ENCODE measurements around the gene GRIK2. TPM values are rescaled to one million over a fixed set of nuclear protein-coding genes. Genes with fewer than 3 reads are reported as not detected.
"Not testable (repeated sequence)": the region's sequence is repeated elsewhere in the genome, so short reads cannot be mapped to it uniquely, and the experiment has no call there.

GRIK2 gene
- total RNA-seq, 2 donors from 2014 or later, result 7.7 to 12.1 TPM

GRCh38 chr6:101608703-101609102, 215.2 kb downstream of the GRIK2 start:
- H3K27me3 ChIP-seq, result no peaks in the 10 kb centered on the region
- TF ChIP-seq CTCF (IDR thresholded peaks at IDR 0.05), result no peak

GRCh38 chr6:101613556-101613955, 220.0 kb downstream of the GRIK2 start:
- TF ChIP-seq CTCF (IDR thresholded peaks at IDR 0.05), result no peak
- no peak overlapping the region for H3K4me3 ChIP-seq
- no peaks in the 10 kb centered on the region for H3K36me3 ChIP-seq
- no peaks in the 10 kb centered on the region for H3K9me3 ChIP-seq
- no peak for DNase-seq (ENCODE audit: low spot score)
- no peaks in the 10 kb centered on the region for H3K4me1 ChIP-seq
- H3K27ac ChIP-seq, result no peak overlapping the region
- H3K27me3 ChIP-seq, result no peaks in the 10 kb centered on the region

More at GRCh38 chr6:101608703-101609102, 215.2 kb downstream of the GRIK2 start:
- Histone ChIP-seq H3K4me1 (no peaks in the 10 kb centered on the region), H3K9me3 (no peaks in the 10 kb centered on the region), H3K4me3 (no peak overlapping the region), H3K27ac (no peak overlapping the region), H3K36me3 (no peaks in the 10 kb centered on the region)
- DNase-seq (ENCODE audit: low spot score), result no peak

GRCh38 chr6:101614774-101615173, 221.3 kb downstream of the GRIK2 start:
- H3K27me3 ChIP-seq, result no peaks in the 10 kb centered on the region
- no peak for TF ChIP-seq CTCF (IDR thresholded peaks at IDR 0.05)
- no peak overlapping the region for H3K27ac ChIP-seq
- H3K9me3 ChIP-seq, result no peaks in the 10 kb centered on the region
- H3K4me3 ChIP-seq, result no peak overlapping the region
- no peaks in the 10 kb centered on the region for H3K36me3 ChIP-seq
- no peak for DNase-seq (ENCODE audit: low spot score)
- no peaks in the 10 kb centered on the region for H3K4me1 ChIP-seq

- Histone ChIP-seq H3K4me1 (no peaks in the 10 kb centered on the region), H3K27me3 (no peaks in the 10 kb centered on the region), H3K9me3 (no peaks in the 10 kb centered on the region), H3K4me3 (no peak overlapping the region), H3K36me3 (no peaks in the 10 kb centered on the region), H3K27ac (no peak overlapping the region)
- no peak for TF ChIP-seq CTCF (IDR thresholded peaks at IDR 0.05)
- no peak for DNase-seq (ENCODE audit: low spot score)
Observed at GRCh38 chr6:101626269-101626668, 232.8 kb downstream of the GRIK2 start.

- no peak for TF ChIP-seq CTCF (IDR thresholded peaks at IDR 0.05)
- no peak overlapping the region for H3K4me3 ChIP-seq
Observed at GRCh38 chr6:101630941-101631340, 237.4 kb downstream of the GRIK2 start.

GRCh38 chr6:101633081-101633480, 239.6 kb downstream of the GRIK2 start:
- H3K36me3 ChIP-seq, result no peaks in the 10 kb centered on the region
- no peak for TF ChIP-seq CTCF (IDR thresholded peaks at IDR 0.05)
- H3K4me1 ChIP-seq, result no peaks in the 10 kb centered on the region
- H3K9me3 ChIP-seq, result no peaks in the 10 kb centered on the region
- no peak overlapping the region for H3K27ac ChIP-seq
- no peak overlapping the region for H3K4me3 ChIP-seq
- no peaks in the 10 kb centered on the region for H3K27me3 ChIP-seq
- DNase-seq (ENCODE audit: low spot score), result no peak

More at GRCh38 chr6:101630941-101631340, 237.4 kb downstream of the GRIK2 start:
- no peak for DNase-seq (ENCODE audit: low spot score)
- H3K9me3 ChIP-seq, result no peaks in the 10 kb centered on the region
- no peak overlapping the region for H3K27ac ChIP-seq
- H3K27me3 ChIP-seq, result no peaks in the 10 kb centered on the region
- no peaks in the 10 kb centered on the region for H3K4me1 ChIP-seq
- no peaks in the 10 kb centered on the region for H3K36me3 ChIP-seq

- not testable (repeated sequence) for H3K9me3 ChIP-seq; DNase-seq (ENCODE audit: low spot score); H3K36me3 ChIP-seq; H3K27ac ChIP-seq; H3K27me3 ChIP-seq; H3K4me3 ChIP-seq; H3K4me1 ChIP-seq
Observed at GRCh38 chr6:101638865-101639264, 245.4 kb downstream of the GRIK2 start.

Measured in right atrium auricular region (tissue), 2 donors.